ENCODE data around the gene EFNB3.
A peak's percentile ranks its signal among the peaks of the same experiment; 100 is the strongest.

The EFNB3 gene

GRCh38 chr17:7719661-7720060 lies 14.7 kb downstream of the EFNB3 start:
- no peak for DNase-seq

DNA sequence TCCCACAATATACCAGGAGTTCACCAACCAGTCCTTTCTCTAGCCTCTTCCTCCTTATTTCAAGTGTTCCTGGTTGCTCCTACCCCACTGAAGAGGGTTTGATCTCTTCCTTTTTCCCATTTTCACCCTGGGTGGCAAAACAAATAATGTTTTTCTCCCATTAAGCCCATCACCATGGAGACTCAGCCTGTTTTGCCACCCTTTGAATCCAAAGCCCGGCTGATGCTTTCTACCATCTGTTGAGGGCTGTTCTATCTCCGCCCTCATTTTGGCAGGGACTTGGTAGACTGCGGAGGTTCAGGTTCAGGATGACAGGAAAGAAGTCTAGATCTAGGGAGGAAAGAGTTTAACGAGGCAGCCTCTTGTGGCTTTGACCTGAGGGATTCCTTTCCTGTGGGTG lies 15.1 kb downstream of the EFNB3 start:
- DNase-seq: no peak

DNA sequence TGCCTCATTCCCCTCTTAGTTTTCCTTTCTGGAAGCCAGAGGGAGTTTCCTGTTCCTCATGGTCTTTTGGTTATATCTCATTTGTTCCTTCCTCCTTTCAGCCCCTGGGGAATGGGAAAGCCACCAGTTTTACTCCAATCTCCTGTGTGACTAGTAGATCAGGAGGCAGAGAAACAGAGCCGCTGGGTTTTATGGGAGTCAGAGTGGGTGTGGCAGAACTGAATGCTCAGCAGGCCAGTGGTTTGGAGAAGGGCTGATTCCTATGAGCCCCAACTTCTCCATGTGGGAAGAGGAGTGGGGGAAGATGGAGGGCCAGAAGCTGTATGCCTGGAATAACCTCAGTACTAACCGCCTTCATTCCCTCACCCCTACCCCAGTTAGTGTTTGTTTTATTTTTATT lies 16.6 kb downstream of the EFNB3 start:
- DNase-seq: no peak

DNA sequence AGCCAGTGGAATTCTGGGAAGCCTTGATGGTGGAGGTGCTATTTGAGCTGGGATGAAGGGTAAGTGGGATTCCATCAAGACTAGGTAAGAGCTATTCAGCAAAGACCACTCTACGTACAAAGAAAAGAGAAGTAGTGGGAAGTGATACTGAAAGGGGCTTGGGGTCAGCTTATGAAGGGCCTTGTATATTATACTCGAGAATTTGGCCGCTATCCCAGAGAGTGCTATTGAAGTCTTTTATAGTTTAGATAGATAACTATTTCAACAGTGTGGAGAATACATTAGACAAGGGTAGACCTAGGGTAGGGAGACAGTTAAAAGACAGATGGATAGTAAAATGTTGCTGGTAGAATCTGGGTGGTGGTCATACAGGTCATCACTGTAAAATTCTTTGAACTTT lies 22.9 kb downstream of the EFNB3 start:
- DNase-seq: no peak

DNA sequence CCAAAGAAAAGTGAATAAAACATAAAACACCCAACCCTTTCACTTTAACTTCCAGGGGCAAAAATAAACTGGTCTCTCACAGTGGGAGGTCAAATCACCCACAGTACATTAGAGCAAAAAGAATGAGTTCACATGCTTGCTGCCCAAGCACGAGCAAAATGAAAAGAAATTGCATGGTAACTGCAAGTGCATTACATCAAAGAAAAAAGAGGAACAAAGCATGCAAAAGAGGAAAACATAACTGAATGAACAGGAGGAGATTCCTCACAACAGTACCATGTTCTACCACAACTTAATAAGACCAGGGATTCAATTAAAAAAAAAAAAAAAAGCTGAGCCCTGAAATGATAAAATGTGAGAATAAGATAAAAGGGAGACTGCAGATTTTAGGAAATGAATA lies 24.8 kb downstream of the EFNB3 start:
- DNase-seq: no peak

DNA sequence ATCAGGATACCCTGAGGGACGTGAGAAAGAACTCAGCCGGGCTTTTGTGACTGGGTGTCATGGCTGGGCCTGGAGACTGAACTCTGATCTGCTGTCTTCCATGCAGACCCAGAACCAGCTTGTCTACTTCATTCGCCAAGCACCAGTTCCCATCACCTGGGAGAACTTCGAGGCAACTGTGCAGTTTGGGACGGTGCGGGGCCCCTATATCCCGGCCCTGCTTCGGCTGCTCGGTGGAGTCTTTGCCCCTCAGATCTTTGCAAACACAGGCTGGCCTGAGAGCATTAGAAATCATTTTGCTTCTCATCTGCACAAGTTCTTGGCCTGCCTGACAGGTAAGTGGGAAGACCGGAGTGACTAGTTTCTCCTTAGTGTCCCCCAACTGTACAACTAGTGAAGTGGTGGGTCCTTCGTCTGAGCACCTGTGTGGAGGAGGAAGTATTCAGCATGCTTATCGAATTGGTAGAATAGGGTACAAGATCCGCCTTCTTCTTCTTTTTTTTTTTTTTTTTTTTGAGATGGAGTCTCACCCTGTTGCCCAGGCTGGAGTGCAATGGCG lies 28.1 kb downstream of the EFNB3 start:
- no peak for DNase-seq

- no peak for DNase-seq
Observed at GRCh38 chr17:7737601-7738000, 32.6 kb downstream of the EFNB3 start.

- no peak for DNase-seq
Observed at GRCh38 chr17:7739746-7740145, 34.7 kb downstream of the EFNB3 start.

- DNase-seq: no peak
Observed at GRCh38 chr17:7740481-7741001, 35.5 kb downstream of the EFNB3 start.

DNA sequence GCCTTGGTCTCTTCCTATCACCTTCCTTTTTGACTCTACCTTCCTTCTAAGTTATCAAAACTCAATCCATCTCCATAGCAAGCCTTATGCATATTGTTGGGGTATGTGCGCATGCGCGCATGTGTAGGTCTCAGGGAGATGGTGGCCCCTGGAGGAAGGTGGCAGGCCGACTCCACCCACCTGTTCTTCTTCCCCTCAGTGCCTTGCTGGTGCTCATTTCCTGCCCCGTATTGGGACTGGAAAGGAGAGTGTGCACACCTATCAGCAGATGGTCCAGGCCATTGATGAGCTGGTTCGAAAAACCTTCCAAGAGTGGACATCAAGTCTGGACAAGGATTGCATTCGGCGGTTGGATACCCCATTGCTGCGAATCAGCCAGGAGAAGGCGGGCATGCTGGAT lies 37.7 kb downstream of the EFNB3 start:
- no peak for DNase-seq

DNA sequence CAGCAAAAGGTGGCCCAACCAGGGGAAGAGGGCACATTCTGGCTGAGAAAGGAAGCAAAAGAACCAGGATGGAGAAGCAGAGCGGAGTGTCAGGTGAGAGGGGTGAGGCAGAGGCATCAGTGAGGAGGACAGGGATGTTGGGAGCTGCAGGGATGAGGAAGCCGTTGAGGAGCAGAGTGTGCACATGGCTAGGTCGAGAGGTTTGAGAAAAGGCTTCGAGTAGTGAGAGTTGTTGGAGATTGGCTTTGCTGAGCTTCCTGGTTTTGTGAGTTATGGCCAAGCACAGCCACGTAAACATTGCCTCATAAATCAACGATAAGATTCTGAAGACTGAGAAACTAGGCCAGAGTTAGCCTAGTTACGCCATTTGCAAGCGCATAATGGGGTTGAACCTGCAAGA lies 39.4 kb downstream of the EFNB3 start:
- no peak for DNase-seq

DNA sequence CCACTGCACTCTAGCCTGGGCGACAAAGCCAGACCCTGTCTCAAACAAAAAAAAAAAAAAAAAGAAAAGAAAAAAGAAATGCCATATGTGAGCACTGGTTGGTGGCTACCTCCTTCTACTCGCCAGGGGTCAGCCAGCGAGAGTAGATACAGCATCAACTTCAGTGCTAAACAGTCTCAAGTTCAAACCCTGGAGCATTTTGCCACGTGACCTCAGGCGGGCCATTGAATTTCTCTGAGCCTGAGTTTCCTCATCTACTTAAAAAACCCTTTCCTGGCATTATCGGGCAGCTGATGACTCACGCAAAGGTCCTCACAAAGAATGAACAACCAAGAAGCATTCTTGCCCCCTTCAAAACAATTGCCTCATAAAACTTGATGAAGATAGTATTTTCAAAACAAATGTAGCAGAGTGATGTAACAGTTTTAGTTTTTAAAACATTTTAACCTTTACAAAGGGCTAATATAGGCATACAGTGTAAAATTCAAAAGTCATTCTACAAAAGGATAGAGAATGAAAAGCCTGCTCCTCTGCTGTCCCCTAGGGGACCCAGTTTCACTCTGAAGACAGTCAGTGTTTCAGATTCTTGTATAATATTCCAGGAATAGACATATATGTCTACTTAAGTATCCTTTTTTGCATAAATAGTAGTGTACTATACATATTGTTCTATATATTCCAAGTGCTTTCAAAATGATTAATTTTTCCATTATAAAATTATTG lies 40.9 kb downstream of the EFNB3 start:
- peak; percentile 77 for DNase-seq

GRCh38 chr17:7747635-7748071 lies 42.7 kb downstream of the EFNB3 start:
- no peak for DNase-seq

DNA sequence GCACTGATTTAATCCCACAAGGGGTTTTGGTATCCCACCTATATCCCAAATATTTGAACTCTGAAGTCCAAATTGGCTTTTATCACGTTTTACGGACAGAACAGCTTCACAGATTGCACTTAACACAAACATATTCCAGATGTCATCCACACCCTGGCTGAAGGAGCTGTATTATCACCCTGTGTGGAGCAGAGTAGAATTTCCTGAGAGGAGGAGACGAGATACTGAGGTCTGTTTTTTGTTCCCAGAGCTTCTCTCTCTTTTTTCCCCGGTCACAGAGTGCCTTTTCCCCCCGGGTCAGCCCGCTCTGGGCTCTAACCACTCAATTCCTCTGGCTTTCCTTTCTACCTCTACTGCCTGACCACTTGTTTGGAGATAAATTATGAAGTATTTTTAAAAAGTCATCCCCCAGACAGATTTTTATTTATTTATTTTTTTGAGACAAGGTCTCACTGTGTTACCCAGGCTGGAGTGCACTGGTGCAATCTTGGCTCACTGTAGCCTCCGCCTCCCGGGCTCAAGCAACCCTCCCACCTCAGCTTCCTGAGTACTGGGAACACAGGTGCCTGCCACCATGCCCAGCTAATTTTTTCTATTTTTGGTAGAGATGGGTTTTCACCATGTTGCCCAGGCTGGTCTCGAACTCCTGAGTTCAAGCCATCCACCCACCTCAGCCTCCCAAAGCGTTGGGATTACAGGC lies 43.2 kb downstream of the EFNB3 start:
- DNase-seq: no peak

GRCh38 chr17:7750321-7750821 lies 45.4 kb downstream of the EFNB3 start:
- no peak for DNase-seq

- no peak for DNase-seq
Observed at GRCh38 chr17:7754656-7755055, 49.7 kb downstream of the EFNB3 start.

- DNase-seq: no peak
Observed at GRCh38 chr17:7755095-7755890, 50.3 kb downstream of the EFNB3 start.

GRCh38 chr17:7756968-7757367 lies 52.0 kb downstream of the EFNB3 start:
- DNase-seq: no peak

Measured in T1000 (cell line).